Endothelial cell of coronary artery (primary cell): Measurements from ENCODE around the gene CCDC92B. TPM values are rescaled to one million over a fixed set of nuclear protein-coding genes. Genes with fewer than 3 reads are reported as not detected.

ENCODE experiments used
- total RNA-seq: library from RNA; depleted of rRNA; stranded (reverse); fragments of >200 nt; gene quantifications from 2 replicates; pipeline ENCODE4 v1.2.3, GENCODE V29; 2014

The CCDC92B gene
- not detected in 2 replicates for total RNA-seq

DNA sequence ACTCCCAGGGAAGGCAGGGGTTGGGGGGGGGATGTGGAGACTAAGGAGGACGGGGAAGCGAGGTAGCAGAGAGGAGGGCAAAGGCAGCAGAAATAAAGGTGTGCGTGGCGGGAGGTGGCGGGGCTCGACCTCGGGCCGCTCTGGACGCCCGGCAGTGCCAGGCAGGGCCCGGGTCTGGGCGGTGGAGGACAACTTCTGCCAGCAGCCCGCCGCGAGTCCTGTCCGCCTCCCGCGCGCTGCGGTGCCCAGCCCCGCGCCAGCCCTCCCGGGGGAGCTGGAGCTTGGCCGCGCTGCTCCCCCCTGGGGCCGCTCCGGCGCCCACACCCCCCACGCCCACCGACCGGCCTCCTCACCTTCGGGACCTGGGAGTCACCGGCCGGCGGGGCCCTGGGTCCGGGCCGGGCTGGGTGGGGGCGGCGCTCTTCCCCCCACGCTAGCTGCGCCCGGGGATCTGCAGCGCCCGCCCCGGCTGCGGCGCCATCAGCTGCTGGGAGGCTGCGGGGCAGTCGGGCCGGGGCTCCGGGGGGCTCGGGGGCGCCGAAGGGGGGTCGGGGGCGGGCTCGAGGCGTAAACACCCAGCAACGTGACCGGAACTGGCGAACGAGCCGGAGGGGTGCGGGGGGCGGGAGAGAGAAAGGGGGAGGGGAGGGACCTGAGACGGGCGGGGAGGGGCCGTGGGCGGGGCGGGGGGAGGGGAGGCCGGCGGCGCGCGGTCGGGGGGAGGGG lies at the start of gene CCDC92B:
CCDC92B (minus strand) TSS at position 595 of the 726 bp plus-strand sequence. CDS start 14,507 bp downstream, outside the sequence.

DNA sequence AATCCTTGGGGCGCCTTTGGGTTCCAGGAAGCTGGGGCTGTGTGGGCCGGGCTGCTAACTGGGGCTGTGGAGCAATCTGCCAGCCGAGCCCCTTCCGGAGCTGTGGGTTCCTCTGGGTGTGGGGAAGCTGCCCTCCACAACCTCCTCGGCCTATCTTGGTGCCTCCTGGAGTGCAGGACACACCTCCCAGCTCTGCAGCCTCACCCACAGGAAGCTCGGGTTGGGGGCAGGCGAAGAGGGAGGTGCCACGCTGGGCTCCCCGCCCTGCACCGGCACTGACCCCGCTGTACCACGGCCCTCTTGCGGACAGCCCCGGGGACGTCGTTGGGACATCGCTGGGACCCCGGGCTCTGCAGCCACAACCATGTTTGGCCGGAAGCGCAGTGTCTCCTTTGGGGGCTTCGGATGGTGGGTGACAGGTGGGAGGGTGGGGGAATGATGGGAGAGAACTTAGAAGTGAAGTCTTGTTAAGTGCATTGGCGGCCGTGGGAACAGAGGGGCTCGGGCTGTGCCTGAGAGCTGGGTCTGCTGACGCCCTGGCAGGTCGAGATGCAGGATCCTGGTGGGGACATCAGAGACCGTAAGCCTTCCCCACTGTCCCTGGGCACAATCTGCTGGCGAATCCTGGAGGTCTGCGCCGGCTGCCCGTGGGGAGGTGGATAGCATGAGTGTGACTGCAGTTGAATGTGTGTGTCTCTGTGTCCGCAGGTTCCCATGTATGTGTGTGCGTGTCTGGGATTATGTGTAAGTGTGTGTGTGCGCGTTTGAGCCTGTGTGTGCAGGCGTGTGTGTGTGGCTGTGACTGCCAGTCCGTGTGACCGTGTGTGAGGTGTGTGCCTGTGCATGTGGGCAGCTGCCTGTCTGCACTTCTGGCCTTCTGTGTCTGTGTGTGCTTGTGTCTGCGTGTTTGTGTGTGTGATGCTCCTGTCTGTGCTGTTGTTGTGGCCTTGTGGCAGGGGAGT lies 47.0 kb upstream of the CCDC92B start, which contains the start of gene RAP1GAP2:
RAP1GAP2 (plus strand) TSS at position 275 of the 962 bp plus-strand sequence; CDS start at position 365, 90 bp downstream.

DNA sequence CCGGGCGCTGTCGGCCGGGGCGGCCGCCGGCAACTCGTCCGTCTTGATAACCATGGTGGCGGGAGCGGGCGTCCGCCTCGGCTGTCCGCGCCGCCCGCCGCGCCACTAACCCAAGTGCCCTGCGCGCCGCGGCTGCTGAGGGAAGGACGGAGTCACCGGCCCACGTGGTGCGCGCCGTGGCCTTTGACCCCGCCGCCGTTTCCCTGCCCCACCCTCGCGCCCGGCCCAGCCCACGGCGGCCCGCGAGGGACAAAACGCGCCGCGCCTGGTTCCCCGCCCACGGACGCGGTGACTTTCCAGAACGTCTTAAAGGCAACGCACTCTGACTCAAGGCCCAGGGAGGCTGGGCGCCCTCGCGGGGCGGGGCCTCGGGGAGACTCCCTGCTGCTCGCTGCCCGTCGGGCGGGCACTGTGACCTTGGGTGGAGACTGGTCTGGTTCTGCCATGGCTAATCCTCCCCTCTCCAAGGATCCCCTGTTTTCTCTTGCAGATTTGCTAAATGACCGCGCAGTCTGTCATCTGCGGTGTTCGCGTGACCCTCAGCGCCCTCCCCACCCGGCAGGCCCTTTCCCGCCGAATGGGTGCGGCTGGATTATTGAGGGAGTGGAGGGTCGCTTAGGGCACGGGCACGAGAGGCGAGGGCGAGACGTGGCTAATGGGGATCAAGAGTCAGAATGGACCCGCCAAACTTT lies 37.7 kb downstream of the CCDC92B start, which contains the start of gene CLUH:
CLUH (minus strand) TSS at position 157 of the 692 bp plus-strand sequence; CDS start at position 54, 103 bp downstream.

Other genes starting within 250 kb of the CCDC92B start
- gene METTL16, start 237.8 kb downstream of the CCDC92B start, total RNA-seq = 10.6 and 11.2 TPM in 2 replicates
- 90.3 and 108 TPM in 2 replicates for gene PAFAH1B1, start 156.0 kb downstream of the CCDC92B start, total RNA-seq
- 49.4 and 58.0 TPM in 2 replicates for gene CLUH, start 37.9 kb downstream of the CCDC92B start, total RNA-seq
- gene RAP1GAP2, start 46.8 kb upstream of the CCDC92B start, total RNA-seq = 0.18 and 0.75 TPM in 2 replicates